OCI-LY1 (cell line): ENCODE data around the gene UBIAD1.

Experiments used
- H2AFZ ChIP-seq: fragments of 200-600 bp; sonication (generic), shearing (Covaris generic); 2 replicates; pipeline ENCODE4 v1.6.0; 2014; ENCODE audit warnings: antibody characterized with exemption, mild to moderate bottlenecking, low read length
- H3F3A ChIP-seq: fragments of 200-600 bp; sonication (generic), shearing (Covaris generic); 2 replicates; pipeline ENCODE4 v1.6.0; 2014; ENCODE audit warnings: mild to moderate bottlenecking, antibody characterized with exemption, low read length, moderate library complexity; ENCODE audit not compliant: insufficient read depth
- H3K27ac ChIP-seq: fragments of 200-600 bp; sonication (generic); 2 replicates; pipeline ENCODE4 v1.5.1; 2014; ENCODE audit warnings: low read length, mixed run types, mild to moderate bottlenecking, low read depth; ENCODE audit not compliant: poor library complexity, severe bottlenecking
- H3K27me3 ChIP-seq: fragments of 200-600 bp; sonication (generic); 2 replicates; pipeline ENCODE4 v1.6.0; 2014; ENCODE audit warnings: antibody characterized with exemption, mild to moderate bottlenecking, low read length, moderate library complexity; ENCODE audit not compliant: insufficient read depth
- H3K36me3 ChIP-seq: fragments of 200-600 bp; sonication (generic); 2 replicates; pipeline ENCODE4 v1.6.1; 2014; ENCODE audit warnings: mild to moderate bottlenecking, antibody characterized with exemption, low read length, moderate library complexity, mixed read lengths; ENCODE audit not compliant: insufficient read depth
- H3K4me1 ChIP-seq: fragments of 200-600 bp; sonication (generic); 2 replicates; pipeline ENCODE4 v1.5.1; 2014; ENCODE audit warnings: mild to moderate bottlenecking, low read length, moderate library complexity; ENCODE audit not compliant: insufficient read depth, severe bottlenecking
- H3K4me2 ChIP-seq: fragments of 200-600 bp; sonication (generic), shearing (Covaris generic); 2 replicates; pipeline ENCODE4 v1.6.1; 2014; ENCODE audit warnings: low read length
- H3K4me3 ChIP-seq: fragments of 200-600 bp; sonication (generic); 2 replicates; pipeline ENCODE4 v1.5.1; 2014; ENCODE audit warnings: low read length, low read depth, mild to moderate bottlenecking, mixed read lengths; ENCODE audit not compliant: poor library complexity, severe bottlenecking
- H3K79me2 ChIP-seq: fragments of 200-600 bp; shearing (Covaris generic); 2 replicates; pipeline ENCODE4 v1.6.1; 2016; ENCODE audit warnings: mixed run types, low read length, mixed read lengths; ENCODE audit not compliant: insufficient read depth
- H3K9ac ChIP-seq: fragments of 200-600 bp; sonication (generic), shearing (Covaris generic); 2 replicates; pipeline ENCODE4 v1.6.1; 2014; ENCODE audit warnings: mild to moderate bottlenecking, low read length, mixed read lengths
- H3K9me2 ChIP-seq: fragments of 200-600 bp; sonication (generic), shearing (Covaris generic); 2 replicates; pipeline ENCODE4 v1.6.1; 2014; ENCODE audit warnings: low read depth, mild to moderate bottlenecking, low read length, mixed read lengths
- H3K9me3 ChIP-seq: fragments of 200-600 bp; shearing (Covaris generic); 2 replicates; pipeline ENCODE4 v1.6.1; 2014; ENCODE audit warnings: low read length, mixed read lengths
- H4K20me1 ChIP-seq: fragments of 200-600 bp; sonication (generic), shearing (Covaris generic); 2 replicates; pipeline ENCODE4 v1.6.0; 2016; ENCODE audit warnings: mild to moderate bottlenecking, low read length; ENCODE audit not compliant: insufficient read depth
- EZH2 ChIP-seq: fragments of 200-600 bp; sonication (generic), shearing (Covaris generic); IDR thresholded peaks from 2 replicates; pipeline ENCODE4 v1.8.0; 2017; ENCODE audit warnings: borderline replicate concordance, mixed run types, mild to moderate bottlenecking, antibody characterized with exemption, low read length, moderate library complexity, mixed read lengths
- TF ChIP-seq, protein P1 (sequence below): fragments of 200-600 bp; sonication (generic), shearing (Covaris generic); IDR thresholded peaks from 2 replicates; pipeline ENCODE4 v1.5.1; 2017; ENCODE audit warnings: mild to moderate bottlenecking, antibody characterized with exemption, low read length, moderate library complexity, mixed read lengths

UBIAD1 gene

DNA sequence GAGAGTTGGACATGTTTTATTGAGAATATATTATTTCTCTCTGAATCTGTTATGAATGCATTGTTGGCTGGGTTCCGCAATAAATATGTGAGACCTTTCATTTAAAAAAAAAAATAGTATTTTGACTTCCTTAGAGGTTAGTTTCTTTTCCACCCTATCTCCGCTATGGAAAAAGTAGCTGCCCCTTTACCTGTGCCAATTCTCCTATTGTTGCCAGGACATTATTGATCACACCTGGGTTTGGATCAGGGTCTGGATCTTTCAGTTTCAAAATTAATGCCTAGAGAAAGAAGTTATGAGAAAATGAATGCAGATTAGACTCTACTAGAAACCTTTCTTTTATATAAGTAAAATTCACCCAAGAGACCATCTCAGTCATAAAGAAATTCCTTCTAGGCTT lies 39.8 kb upstream of the UBIAD1 start:
- Histone ChIP-seq H2AFZ (no peak overlapping the region), H3K9me2 (no peaks in the 10 kb centered on the region), H3K79me2 (no peaks in the 10 kb centered on the region), H3K27ac (no peak overlapping the region), H3K4me1 (no peaks in the 10 kb centered on the region), H3F3A (no peaks in the 10 kb centered on the region), H3K4me3 (no peak overlapping the region), H3K4me2 (no peak overlapping the region), H3K36me3 (peaks cover 93% of the 10 kb centered on the region), H3K27me3 (no peaks in the 10 kb centered on the region), H4K20me1 (no peaks in the 10 kb centered on the region), H3K9ac (no peak overlapping the region), H3K9me3 (no peaks in the 10 kb centered on the region)
- TF ChIP-seq, protein P1, sequence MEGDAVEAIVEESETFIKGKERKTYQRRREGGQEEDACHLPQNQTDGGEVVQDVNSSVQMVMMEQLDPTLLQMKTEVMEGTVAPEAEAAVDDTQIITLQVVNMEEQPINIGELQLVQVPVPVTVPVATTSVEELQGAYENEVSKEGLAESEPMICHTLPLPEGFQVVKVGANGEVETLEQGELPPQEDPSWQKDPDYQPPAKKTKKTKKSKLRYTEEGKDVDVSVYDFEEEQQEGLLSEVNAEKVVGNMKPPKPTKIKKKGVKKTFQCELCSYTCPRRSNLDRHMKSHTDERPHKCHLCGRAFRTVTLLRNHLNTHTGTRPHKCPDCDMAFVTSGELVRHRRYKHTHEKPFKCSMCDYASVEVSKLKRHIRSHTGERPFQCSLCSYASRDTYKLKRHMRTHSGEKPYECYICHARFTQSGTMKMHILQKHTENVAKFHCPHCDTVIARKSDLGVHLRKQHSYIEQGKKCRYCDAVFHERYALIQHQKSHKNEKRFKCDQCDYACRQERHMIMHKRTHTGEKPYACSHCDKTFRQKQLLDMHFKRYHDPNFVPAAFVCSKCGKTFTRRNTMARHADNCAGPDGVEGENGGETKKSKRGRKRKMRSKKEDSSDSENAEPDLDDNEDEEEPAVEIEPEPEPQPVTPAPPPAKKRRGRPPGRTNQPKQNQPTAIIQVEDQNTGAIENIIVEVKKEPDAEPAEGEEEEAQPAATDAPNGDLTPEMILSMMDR = no peak
- TF ChIP-seq EZH2 = no peak

DNA sequence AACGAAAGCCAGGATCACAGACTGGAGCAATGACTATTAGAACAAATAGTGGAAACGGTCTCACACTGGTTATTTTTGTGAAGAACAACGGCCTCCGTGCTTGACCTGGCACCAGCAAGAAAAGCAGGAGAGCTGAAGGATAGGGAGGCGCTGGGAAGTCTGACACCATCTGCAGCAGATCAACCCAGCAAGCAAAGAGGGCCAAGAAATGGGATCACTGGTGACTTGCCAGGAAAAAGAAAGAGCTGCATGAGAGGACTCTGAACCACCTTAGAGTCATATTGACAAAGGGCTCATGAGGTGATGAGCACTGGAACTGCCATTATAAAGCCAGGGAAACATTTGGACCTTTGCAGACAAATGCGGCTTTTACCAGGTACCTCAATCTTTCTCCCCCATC lies 35.6 kb upstream of the UBIAD1 start:
- H3K4me2 ChIP-seq = no peak overlapping the region
- H3K27me3 ChIP-seq = no peaks in the 10 kb centered on the region
- H3K36me3 ChIP-seq = peaks cover 89% of the 10 kb centered on the region
- no peaks in the 10 kb centered on the region for H3F3A ChIP-seq
- H3K9me2 ChIP-seq = no peaks in the 10 kb centered on the region
- H3K4me1 ChIP-seq = no peaks in the 10 kb centered on the region
- TF ChIP-seq, protein P1 = no peak
- no peak for TF ChIP-seq EZH2
- H3K79me2 ChIP-seq = no peaks in the 10 kb centered on the region
- no peak overlapping the region for H3K27ac ChIP-seq
- no peaks in the 10 kb centered on the region for H4K20me1 ChIP-seq
- no peaks in the 10 kb centered on the region for H3K9me3 ChIP-seq
- H3K9ac ChIP-seq = no peak overlapping the region
- no peak overlapping the region for H2AFZ ChIP-seq
- H3K4me3 ChIP-seq = no peak overlapping the region

DNA sequence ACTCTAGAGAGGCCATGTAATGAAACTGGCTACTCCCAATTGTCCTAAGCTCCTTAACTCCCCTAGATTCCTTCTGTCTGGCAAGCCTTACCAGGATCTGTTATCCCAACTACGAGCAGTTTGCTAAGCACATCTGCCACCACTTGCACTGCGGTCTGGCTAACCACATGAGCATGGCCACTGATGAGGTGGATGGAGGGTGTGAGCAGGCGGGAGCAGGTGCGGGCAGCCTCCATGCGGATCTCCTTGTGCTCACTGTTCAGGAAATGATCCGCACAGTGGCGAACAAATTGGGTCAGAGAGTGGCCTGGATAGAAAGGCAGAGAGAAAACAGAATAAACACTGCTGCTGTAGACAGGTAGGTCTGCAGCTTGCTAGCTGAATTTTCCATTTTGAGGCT lies 34.7 kb upstream of the UBIAD1 start:
- no peak overlapping the region for H3K27ac ChIP-seq
- no peaks in the 10 kb centered on the region for H3K9me3 ChIP-seq
- H3K9me2 ChIP-seq = no peaks in the 10 kb centered on the region
- H2AFZ ChIP-seq = no peak overlapping the region
- H3K9ac ChIP-seq = no peak overlapping the region
- no peak overlapping the region for H3K4me3 ChIP-seq
- no peak for TF ChIP-seq EZH2
- TF ChIP-seq, protein P1 = no peak
- no peaks in the 10 kb centered on the region for H3F3A ChIP-seq
- no peaks in the 10 kb centered on the region for H4K20me1 ChIP-seq
- no peak overlapping the region for H3K4me2 ChIP-seq
- no peaks in the 10 kb centered on the region for H3K79me2 ChIP-seq
- H3K4me1 ChIP-seq = no peaks in the 10 kb centered on the region
- H3K27me3 ChIP-seq = no peaks in the 10 kb centered on the region
- H3K36me3 ChIP-seq = peaks cover 90% of the 10 kb centered on the region
